NCI-H446 treated with DMSO at 0.1 percent for 48 hours (cell line): ENCODE results near the gene SCIN.
"Not testable (repeated sequence)": the region's sequence is repeated elsewhere in the genome, so short reads cannot be mapped to it uniquely, and the experiment has no call there.

Source experiments
- DNase-seq: peaks from one replicate; lab custom pipeline; 2025; lab: John Stamatoyannopoulos, UW

The SCIN gene

DNA sequence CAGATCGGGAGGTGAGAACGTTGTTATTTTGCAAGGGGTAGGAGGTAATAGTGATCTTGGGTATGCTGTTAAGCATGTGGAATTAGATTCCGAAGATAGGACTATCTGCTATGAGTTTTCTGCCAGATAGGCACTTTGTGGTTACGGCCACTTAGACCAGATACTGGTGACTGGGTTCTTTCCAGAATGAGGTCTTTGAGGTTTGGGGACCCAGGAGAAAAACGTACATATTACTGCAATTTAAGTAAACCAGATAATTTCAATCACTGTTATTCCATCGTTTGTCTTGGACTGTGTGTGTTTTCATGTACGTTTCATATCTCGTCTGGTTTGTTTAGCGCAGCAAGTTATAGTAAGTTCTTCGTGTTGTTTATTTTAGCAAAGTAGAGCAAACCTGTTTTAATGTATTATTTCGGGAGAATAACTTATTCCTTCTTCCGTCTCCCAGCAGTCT lies 117.2 kb downstream of the SCIN start:
- no peak for DNase-seq

DNA sequence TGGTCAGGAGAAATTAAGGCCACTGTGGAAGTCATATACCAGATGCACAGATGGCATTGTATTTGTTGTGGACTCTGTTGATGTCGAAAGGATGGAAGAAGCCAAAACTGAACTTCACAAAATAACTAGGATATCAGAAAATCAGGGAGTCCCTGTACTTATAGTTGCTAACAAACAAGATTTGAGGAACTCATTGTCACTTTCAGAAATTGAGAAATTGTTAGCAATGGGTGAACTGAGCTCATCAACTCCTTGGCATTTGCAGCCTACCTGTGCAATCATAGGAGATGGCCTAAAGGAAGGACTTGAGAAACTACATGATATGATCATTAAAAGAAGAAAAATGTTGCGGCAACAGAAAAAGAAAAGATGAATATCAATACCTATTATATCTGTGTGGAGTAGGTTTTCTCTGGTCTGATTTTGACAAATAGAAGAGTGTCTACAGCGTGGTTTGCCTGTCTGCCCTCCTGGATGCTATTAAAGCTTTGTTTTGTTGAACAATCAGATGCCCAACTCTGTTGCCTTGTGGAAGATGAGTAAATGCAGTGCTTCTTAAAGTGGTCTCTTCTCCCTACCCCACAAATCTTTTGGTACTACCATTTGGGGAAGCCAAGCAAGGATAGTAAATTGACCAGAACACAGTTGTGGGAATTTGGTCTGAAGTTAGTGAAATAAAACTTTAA lies 118.1 kb downstream of the SCIN start:
- not testable (repeated sequence) for DNase-seq

DNA sequence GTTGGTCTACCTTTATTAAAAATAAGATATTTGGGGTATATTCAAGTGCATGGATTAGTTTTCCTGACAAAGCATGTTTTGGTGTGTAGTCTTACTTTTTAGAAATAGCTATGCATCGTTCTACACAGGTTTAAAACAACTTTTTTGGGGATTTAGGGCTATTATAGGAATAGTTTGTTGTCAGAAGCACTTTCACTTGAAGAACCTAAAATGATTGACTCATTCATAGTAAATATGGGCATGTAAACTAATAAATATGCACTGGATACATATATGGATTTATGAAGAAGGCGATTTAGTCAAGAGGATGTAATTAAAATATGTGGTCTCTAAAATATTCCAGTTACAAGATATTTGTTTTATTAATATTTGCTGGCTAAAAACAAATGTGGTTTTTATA lies 118.9 kb downstream of the SCIN start:
- DNase-seq = no peak

DNA sequence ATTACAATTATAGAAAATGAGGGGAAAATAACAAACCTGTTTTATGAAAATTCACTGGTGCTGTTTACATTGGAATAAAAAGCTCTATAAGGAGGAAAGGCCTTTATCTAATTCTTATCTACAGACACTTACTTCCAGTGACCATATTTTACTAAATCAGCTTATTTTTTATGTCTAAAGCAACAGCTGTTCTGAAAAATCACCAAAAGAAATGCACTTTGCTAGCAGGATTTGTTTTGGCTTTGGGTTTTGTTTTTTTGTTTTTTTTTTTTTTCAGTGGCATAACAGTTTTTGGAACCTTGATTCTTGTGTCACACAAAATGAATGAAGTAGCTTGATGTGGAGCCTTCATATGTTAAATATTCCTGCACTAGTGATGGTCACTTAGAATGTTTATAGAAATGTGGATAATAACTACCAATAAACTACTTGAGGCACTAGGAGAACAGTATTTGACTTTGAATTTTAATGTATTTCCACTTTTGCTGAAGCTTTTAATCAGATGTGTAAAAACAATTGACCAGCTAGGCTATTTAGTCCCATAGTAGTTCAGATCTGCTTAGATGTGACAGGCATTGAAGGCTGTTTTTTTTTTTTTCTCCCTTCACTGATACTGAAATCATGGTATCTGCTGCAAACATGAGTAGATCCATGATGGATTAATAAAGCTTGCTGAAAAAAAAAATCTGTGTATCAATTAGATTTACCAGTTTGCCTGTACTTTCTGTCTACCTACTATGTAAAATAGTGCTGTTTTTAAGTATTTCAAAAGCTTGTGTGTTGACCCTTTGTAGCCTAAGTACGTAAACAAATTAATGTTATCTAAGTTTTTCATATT lies 119.7 kb downstream of the SCIN start:
- DNase-seq = no peak

DNA sequence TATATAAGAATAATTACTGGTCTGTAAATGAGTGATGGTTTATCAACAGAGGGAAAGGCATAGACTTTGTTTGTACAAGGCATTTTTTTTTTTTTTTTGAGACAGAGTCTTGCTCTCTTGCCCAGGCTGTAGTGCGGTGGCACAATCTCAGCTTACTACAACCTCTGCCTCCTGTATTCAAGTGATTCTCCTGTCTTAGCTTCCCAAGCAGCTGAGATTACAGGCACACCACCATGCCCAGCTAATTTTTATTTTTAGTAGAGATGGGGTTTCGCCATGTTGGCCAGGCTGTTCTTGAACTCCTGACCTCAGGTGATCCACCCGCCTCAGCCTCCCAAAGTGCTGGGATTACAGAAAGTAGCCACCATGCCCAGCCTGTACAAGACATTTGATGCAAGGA lies 120.9 kb downstream of the SCIN start:
- not testable (repeated sequence) for DNase-seq

DNA sequence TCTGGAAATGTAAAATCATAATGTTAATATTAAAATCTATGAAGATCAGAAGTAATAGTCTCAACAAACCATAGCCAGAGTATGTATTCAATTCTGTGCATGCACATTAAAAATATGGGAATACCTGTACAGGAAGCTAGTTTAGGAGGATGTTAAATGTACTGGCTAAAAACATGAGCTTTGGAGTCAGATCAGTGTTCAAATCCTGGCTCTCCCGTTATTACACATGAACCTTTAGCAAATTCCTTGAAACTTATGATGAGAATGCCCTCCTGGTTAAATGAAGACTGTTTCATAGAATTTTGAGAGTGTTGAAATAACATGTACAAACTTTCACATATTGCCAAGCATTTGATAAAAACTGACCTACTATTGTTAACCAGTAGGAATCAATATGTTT lies 121.5 kb downstream of the SCIN start:
- no peak for DNase-seq

DNA sequence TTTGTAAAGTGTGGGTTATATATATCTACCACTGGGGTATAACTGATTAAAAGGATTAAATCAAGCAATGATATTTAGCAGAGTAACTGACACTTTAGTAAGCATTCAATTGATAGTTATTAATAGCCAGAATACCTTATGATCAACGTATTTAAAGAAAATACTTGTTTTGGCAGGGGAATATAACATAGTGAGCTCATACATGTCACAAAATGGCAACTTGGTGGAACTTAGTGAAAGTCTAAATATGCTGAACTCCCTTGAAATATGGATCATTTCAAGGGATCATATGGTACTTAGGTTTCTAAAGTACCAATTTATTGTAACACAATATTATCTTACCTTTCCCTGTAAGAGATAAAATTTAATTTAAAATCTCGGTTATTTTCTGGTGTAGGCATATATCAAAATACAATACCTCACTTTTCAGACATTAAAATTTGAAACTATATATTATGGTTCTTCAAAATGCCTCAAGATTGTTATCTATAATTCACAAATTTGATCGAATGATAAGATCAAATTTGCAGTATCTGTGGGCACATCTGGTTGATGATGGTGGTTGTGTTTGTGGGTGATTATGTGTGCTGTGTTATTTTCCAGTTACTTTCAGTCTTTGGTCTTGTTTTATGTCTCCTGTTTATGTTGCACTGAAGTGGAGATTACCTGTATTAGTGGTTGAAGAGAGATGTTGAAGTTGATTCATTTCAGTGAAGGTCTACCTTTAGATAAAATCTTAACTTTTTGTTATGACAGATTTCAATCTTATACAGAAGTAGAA lies 122.1 kb downstream of the SCIN start:
- no peak for DNase-seq

DNA sequence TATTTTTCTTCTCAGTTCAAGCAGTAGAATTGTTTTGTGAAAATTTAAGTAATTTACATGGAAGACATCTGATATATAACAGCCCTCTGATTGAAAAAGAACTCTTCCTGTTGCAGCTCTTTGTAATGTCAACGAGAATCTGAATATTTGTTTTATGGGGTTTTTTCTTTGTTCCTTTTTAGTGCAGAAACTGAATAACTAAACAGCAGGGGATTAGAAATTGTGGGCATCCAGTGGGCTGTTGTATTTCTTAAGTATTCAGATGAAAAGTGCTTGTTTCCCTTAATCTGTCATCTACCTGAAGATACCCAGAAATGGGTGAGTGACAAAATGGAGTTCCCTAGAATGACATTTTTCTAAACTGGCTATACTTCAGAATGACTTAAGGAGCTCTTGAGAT lies 124.3 kb downstream of the SCIN start:
- no peak for DNase-seq

DNA sequence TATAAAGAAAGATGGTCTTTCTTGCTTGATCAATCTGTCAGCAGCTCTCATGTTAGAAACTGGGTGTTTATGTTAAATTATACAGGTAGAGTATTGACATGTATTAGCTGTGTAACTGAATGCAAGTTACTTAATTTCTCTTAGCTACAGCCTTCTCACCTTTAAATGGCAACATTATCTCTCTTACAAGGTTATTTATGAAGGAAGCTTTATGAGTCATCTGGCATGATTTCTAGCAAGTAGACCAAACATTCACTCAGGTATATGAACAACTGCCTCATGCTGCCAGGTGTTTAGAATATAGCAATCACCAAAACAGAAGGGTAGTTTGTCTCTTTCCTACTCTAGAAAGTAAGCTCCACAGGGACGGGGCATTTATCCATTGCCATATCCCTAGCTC lies 125.4 kb downstream of the SCIN start:
- DNase-seq = no peak

DNA sequence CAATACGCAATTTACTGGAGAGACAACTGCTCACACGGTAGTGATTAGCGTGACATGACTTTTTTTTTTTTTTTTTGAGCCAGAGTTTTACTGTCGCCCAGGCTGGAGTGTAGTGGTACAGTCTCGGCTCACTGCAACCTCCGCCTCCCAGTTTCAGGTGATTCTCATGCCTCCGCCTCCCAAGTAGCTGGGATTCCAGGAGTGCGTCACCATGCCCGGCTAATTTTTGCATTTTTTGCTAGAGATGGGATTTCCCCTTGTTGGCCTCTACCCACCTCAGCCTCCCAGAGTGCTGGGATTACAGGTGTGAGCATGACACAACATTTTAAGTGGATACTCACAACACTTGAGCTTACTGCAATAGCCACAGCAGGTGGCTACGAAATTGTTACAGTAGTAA lies 128.8 kb downstream of the SCIN start:
- DNase-seq = no peak

DNA sequence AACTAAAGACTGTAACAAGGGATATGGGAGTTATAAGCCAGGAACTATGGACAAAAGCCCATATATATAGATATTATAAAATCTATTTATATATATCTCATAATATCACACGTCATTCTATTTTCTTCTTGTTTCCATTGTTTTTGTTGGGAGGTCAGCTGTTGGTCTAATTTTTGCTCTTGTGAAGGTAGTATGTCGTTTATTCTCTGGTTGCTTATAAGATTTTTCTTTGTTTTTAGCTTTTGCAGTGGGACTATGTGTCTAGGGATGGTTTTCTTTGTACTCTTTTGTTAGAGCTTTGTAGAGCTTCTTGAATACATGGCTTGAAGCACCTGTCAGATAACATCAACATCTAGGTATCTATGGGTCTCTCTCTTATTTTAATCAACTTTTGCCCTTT lies 130.9 kb downstream of the SCIN start:
- DNase-seq = no peak

DNA sequence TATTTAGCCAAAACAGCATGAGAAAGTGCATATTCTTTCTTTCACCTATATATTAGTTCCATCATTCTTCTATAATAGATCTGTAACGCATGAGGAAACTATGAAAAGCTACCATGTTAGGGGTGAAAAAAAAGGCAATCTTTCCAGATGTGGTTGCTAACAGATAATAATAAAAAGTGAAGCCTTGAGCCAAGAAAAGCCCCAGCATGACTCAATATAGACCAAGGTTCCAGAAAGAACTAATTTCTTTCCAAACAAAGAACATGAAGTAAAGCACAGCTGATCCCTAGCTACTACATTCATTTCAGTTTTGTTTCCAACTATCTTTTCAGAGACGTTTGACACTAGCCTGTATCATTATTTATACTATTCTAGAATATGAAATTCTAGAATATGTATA lies 133.4 kb downstream of the SCIN start:
- DNase-seq = no peak

DNA sequence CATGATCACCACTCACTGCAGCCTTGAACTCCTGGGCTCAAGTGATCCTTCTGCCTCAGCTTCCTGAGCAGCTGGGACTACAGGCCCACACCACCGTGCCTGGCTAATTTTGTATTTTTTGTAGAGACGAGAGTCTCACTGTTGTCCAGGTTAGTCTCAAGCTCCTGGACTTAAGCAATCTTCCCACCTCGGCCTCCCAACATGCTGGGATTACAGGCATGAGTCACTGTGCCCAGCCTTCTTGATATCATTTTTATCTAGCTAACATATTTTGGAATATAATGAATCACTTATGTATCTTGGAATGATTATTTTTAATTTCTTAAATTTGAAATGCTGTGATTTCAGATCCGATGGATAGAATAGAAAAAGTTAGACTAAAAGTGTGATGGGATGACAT lies 135.4 kb downstream of the SCIN start:
- DNase-seq = no peak

DNA sequence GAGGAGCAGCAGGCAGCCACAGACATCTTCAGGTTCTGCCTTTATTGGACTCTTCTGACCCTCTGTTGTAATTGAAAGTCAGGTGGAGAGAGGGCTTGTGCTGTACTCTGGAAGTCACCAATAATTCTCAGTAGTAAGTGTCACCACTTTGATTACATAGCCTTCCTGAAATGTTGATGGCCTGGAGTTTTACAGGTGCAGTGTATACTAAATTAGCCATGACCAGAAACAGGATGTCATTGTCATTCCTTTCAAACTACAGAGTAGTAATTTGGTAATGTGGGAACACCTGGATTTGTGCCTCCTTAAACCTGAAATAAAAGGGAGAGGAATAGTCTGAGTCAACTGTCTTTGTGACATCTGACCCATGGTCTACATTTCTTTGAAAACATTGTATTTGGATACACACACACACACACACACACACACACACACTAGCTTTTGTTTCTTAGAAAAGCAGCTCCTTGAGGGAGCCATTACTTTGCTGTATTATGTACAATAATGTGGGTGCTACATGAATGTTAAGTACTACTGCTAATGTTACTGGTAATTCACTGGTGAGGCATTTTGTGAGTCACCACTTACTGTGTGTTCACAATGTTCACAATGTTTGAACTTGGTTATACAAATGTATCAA lies 136.5 kb downstream of the SCIN start:
- no peak for DNase-seq

DNA sequence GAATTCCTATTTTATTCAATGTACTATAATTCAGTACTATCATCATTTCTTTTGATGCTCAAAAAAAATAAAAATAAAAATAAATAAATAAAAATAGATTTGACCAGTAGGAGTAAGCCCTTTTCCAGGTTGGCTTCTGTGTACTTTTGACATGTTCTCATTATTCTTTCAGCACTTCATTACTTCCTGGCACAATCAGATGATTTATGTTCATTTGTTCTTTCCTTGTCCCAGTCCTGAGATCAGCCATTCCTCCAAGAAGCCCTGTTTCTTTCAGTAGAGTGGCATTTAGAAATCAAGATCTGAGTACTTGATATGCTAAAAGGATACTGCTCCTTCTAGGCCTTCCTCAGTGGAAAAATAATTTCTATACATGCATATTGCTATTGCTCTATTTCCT lies 137.8 kb downstream of the SCIN start:
- no peak for DNase-seq
